ENCODE results near the gene NOTCH1.

The NOTCH1 gene

GRCh38 chr9:136455043-136456002, 90.5 kb downstream of the NOTCH1 start:
- no peak for DNase-seq

- DNase-seq = no peak
Measured at GRCh38 chr9:136454026-136454796, 91.6 kb downstream of the NOTCH1 start.

GRCh38 chr9:136453326-136453725, 92.5 kb downstream of the NOTCH1 start:
- no peak for DNase-seq

DNA sequence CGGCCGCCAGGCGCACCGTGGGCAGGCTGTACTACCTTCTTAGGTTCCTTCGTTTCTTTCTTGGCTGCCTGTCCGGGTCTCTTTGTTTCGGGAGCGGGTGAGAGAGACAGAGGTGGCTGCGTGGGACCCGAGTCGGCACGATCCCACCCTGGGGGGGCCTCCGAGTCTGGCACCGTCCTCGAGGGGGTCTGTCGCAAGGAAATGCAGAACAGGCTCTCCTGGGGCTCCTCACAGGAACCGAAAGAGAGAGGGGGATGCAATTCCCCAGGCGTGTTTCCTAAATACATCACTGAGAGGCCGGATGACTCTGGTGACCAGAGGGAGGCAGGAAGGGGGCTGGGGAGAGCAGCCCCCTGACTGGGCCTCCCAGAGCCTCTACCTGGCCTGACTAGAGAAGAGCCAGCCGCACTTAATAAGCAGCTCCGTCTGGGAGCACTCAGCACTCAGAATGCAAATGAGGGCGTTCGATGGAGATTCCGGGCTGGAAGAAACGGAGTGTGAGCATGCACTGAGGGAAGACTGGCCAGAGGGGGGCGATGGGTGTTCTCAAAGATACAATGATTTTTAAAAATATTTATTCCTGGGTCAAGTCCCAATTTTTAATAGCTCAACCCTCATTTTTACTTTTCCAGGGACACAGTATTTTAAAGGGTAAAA, 94.5 kb downstream of the NOTCH1 start:
- DNase-seq = no peak

DNA sequence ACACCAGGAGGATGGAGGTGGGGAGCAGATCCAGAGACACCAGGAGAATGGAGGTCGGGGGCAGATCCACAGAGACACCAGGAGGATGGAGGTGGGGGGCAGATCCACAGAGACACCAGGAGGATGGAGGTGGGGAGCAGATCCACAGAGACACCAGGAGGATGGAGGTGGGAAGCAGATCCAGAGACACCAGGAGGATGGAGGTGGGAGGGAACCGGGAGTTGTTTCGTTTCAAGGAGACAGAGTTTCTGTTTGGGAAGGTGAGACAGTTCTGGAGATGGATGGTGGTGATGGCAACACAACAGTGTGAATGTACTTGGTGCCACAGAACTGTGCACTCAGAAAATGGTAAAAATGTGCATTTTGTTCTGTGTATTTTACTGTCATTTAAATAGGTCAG, 97.2 kb downstream of the NOTCH1 start:
- DNase-seq = no peak

GRCh38 chr9:136447173-136447778, 98.6 kb downstream of the NOTCH1 start:
- DNase-seq = no peak

- DNase-seq = no peak
Measured at GRCh38 chr9:136445799-136446198, 100.0 kb downstream of the NOTCH1 start.
